Motor neuron (in vitro differentiated cells): ENCODE data around the gene POU2AF1. TPM values are rescaled to one million over a fixed set of nuclear protein-coding genes. Genes with fewer than 3 reads are reported as not detected.

ENCODE experiments used
- ATAC-seq, 8 experiments: fragments of 200-7000 bp; cut with Tn5 transposase; replicated peaks in 6 of 8; 2 replicates each; pipeline ENCODE4 v1.8.0; 2021; ENCODE audit warnings: mild to moderate bottlenecking in 8 of 8, moderate library complexity in 8 of 8
- H3K27ac ChIP-seq, 2 donors: fragments of 250-450 bp; sonication (Bioruptor Pico); 2 replicates each; pipeline ENCODE4 v1.9.0; 2021; ENCODE audit warnings: antibody characterized with exemption in 2 of 2, mild to moderate bottlenecking in 2 of 2, moderate library complexity in 1 of 2
- H3K4me1 ChIP-seq, 2 donors: fragments of 250-450 bp; sonication (Bioruptor Pico); replicated peaks in 1 of 2; 2 replicates each; pipeline ENCODE4 v1.6.1; 2021; ENCODE audit warnings: antibody characterized with exemption in 2 of 2, mild to moderate bottlenecking in 2 of 2, moderate library complexity in 1 of 2
- H3K4me3 ChIP-seq, 5 donors: fragments of 250-450 bp; sonication (Bioruptor Pico); 2 replicates each; pipeline ENCODE4 v1.9.0; 2021; ENCODE audit warnings: antibody characterized with exemption in 5 of 5, mild to moderate bottlenecking in 5 of 5, moderate library complexity in 4 of 5
- WGBS, 10 experiments: fragments of 450-650 bp; shearing (Covaris generic); methylation state at CpG; one replicate each; pipeline ENCODE4 v1.0.0; 2022; 5-methylcytosine and 5-hydroxymethylcytosine counted together
- in situ Hi-C, 9 experiments: fragments of 400-800 bp; cut with MboI; loops; one replicate each; pipeline ENCODE4 v1.15.0; 2021; ENCODE audit warnings: low sequenced_read_pairs in 9 of 9, low pct_unique_long_range_greater_than_20kb in 2 of 9; ENCODE audit not compliant: unreplicated experiment in 9 of 9
- total RNA-seq, 8 experiments: library from RNA; unstranded; fragments of 300-600 nt; gene quantifications; 2 replicates each; pipeline versions ENCODE4 v1.2.3 to v1.2.4, GENCODE V29; 2022

POU2AF1 gene
- total RNA-seq, 8 experiments from 2014 or later = 0.05 to 1.0 (median 0.35) TPM; not detected in 2

DNA sequence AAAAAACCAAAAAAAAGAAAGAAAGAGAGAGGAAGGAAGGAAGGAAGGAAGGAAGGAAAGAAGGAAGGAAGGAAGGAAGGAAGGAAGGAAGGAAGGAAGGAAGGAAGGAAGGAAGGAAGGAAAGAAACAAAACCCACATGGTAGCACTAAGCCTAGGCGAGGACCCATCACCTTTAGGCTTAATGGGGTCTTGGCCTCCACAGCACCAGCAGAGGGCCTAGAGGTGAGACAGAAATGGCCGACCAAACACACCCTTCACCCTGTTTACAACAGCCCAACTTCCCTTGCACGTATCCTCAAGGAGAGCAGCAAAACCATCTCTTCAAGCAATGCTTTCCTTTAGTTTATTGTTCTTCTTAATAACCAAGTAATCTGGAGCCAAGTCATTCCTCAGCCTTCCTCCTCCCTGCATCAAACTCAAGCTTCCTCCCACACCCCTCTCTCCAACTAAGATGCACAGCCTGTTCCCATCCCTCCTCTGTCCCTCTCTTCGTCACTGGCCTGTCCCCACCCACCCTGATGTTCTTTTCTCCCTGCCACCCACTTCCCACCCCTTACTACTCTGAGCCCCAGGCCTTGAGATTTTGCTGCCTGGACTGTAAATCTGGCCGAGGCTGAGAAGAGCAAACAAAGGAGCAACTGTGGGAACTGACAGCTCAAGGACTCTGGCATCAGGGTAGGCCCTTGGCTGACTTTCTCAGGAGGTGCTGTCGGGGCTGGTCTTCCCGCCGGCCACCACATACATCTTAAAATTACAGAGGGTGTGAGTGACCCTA is 26.0 kb downstream of the POU2AF1 start:
- no peak overlapping the region for H3K4me3 ChIP-seq
- ATAC-seq = peak in 2 of 8 experiments; percentile 23 to 52
- 0 to 93% (median 50%) methylated on average over 1 to 3 of the region's 8 CpGs; no CpG with 5 or more reads in 3 of the 10 experiments for WGBS, 10 experiments
- in situ Hi-C loops = no loop called here
- H3K27ac ChIP-seq = no peak overlapping the region
- no peaks in the 10 kb centered on the region for H3K4me1 ChIP-seq

DNA sequence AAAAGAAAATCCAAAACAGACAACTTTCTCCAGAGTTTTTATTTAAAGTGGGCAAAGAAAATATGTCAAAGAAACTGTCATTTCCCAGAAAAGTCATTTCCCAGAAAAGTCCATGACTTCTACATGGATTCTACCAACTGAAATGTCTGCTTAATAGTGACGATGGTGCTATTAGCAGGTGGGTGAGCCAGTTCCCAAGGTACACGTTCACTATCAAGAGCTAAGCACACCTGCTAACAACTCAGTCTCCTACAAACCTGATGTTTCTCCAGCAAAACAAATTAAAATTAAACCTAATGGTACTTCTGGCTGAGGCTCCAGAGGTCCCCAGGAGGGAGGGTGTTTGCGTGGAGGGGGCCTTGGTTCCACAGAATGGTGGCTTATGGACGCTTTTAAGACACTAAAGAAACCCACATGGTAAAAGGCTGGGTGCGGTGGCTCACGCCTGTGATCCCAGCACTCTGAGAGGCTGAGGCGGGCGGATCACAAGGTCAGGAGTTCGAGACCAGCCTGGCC is 26.8 kb downstream of the POU2AF1 start:
- 0 to 92% (median 83%) methylated on average over 1 to 7 of the region's 9 CpGs; no CpG with 5 or more reads in 3 of the 10 experiments for WGBS, 10 experiments
- ATAC-seq = no peak
- Histone ChIP-seq H3K4me3 (no peak overlapping the region), H3K27ac (no peak overlapping the region), H3K4me1 (no peaks in the 10 kb centered on the region)
- in situ Hi-C loops = no loop called here

DNA sequence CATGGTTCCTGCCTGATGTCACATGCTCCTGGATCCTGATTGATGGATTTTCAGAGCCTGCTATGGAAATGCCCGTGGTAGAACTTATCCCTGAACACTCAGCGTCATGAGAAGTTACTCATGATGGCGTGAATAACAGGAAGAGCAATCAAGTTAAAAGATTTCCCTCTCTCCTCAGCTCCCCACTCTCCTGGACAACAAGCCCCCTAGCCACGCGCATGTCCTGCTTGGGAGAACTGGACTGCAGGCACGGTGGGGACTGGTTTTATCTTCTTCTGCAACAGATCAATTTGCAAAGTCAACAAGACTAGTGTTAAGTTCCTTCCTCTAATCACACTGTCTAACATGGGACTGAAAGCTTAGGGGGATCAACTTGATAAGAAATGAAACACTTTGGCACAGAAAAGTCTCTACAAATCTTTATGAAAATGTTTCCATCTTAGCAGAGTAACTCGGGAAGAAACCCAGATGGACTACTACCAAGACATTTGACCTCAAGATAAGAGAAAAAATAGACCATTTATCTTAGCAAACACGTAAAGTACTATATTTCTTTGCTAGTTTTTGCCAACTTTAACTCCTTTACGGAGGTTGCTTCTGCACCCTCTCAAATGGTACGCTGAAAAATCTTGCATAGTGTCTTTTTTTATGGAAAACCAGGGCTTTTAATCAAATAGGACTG is 27.6 kb downstream of the POU2AF1 start:
- in situ Hi-C loops = no loop called here
- 60 to 88% (median 78%) methylated on average over 4 to 10 of the region's 10 CpGs; no CpG with 5 or more reads in 1 of the 10 experiments for WGBS, 10 experiments
- H3K27ac ChIP-seq = no peak overlapping the region
- no peaks in the 10 kb centered on the region for H3K4me1 ChIP-seq
- no peak overlapping the region for H3K4me3 ChIP-seq
- ATAC-seq = no peak

DNA sequence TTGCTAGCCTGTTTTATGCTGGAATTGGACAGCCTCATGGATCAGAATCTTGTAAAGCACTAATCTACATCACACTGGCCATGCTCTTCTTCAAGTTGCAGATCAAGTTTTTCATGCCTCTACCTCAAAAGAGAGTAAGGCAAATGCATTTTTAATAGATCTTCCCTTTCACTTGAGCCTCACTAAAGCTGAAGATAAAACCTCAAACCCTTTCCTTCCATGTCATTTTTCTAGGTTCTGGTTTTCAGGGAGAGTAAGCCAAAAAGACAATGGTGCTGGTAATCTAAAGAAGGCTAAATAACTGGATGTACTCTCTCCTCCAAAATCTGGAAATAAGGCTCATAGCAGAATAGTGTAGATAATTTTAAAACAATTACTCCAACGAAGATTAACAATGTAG is 28.3 kb downstream of the POU2AF1 start:
- 38 to 88% (median 50%) methylated on average over 1 of the region's 1 CpG; no CpG with 5 or more reads in 3 of the 10 experiments for WGBS, 10 experiments
- in situ Hi-C loops = no loop called here
- Histone ChIP-seq H3K4me1 (no peaks in the 10 kb centered on the region), H3K27ac (no peak overlapping the region), H3K4me3 (no peak overlapping the region)
- no peak for ATAC-seq

DNA sequence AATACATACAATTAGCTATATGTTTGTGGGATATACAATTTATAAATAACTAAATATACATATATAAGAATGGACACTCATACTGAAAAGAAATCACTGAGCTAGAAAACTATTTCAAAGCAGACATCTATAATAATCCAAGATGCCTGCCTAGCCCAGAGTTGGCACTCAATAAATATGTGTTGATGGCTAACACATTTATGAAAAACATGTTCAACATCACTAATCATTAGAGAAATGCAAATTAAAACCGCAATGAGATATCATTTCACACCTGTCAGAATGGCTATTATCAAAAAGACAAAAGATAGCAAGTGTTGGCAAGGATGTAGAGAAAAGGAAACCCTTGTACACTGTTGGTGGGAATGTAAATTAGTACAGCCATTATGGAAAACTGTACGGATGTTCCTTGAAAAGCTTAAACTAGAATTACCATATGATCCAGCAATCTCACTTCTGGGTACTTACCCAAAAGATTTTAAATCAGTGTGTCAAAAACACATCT is 29.8 kb downstream of the POU2AF1 start:
- no peaks in the 10 kb centered on the region for H3K4me1 ChIP-seq
- no peak overlapping the region for H3K27ac ChIP-seq
- no peak for ATAC-seq
- 10 to 93% (median 76%) methylated on average over 1 to 2 of the region's 2 CpGs; no CpG with 5 or more reads in 2 of the 10 experiments for WGBS, 10 experiments
- no peak overlapping the region for H3K4me3 ChIP-seq
- in situ Hi-C loops = no loop called here

DNA sequence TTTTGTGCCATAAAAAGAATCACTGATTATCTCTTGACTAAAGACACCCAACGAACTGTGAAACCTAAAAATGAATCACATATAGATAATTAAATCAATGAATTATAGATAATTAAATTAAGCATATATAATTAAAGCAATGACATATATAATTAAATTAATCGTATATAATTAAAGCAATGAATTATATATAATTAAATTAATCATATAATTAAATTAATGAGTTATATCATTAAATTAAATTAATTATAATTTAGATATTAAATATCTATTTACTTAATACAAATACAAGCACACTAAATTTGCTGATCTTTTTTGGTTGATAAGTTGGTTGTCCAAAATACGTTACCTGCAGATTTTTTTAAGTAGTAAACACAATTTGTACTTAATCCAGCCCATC is 30.9 kb downstream of the POU2AF1 start:
- in situ Hi-C loops = no loop called here
- Histone ChIP-seq H3K4me3 (no peak overlapping the region), H3K4me1 (no peaks in the 10 kb centered on the region), H3K27ac (no peak overlapping the region)
- 35 to 86% (median 69%) methylated on average over 2 to 3 of the region's 3 CpGs; no CpG with 5 or more reads in 1 of the 10 experiments for WGBS, 10 experiments
- no peak for ATAC-seq

DNA sequence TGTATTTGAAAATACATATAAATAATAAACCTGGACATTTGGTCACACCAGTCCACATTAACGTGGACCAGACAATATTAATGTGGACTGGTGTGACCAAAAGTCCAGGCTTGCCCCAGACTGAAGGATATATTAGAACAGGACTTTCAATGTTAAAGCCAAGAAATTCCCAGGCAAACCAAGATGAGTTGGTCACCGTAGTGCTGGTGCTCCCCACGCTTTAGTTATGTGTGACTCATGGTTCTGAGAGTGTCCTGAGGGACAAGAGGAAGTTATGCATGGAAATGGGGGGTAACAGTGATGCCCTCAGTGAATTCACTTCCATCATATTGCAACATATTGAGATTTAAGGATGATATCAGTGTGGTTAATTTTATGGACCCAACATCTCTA is 31.4 kb downstream of the POU2AF1 start:
- ATAC-seq = peak in 1 of 8 experiments; percentile 51
- H3K4me1 ChIP-seq = no peaks in the 10 kb centered on the region
- H3K4me3 ChIP-seq = no peak overlapping the region
- 0 to 100% (median 91%) methylated on average over 1 to 3 of the region's 3 CpGs; no CpG with 5 or more reads in 1 of the 10 experiments for WGBS, 10 experiments
- H3K27ac ChIP-seq = no peak overlapping the region
- in situ Hi-C loops = no loop called here

DNA sequence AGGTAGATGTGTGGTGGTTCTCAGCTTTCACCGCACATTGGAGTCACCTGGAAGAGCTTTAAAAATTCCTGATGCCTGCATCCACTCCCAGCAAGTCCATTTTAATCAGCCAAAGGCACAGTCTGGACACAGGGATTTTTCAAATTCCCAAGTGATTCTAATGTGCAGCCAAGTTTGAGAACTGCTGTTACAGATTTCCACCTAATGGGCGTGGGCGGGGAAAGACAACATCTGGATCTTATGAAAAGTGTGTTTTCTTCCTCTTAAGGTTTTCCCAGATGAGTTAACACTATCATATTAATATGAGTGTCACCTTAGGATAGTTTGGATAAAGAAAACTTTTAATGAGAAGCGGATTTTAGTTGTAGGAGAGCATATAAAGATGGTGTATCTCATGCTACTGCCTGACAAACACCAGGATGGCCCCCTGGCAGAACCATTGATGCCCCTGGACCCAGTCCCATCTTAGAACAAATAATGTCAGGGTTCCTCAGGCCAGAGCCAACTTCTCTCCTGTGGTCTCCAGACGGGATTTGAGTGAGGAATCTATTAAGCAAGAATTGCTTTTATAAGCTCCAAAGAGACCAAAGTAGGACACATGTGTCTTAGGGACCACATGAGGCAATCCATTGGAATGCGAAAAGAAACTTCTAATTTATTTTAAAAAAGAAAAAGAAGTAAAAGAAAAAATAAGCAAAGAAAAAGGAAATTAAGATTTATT is 31.9 kb downstream of the POU2AF1 start:
- peak in 1 of 8 experiments; percentile 20 for ATAC-seq

DNA sequence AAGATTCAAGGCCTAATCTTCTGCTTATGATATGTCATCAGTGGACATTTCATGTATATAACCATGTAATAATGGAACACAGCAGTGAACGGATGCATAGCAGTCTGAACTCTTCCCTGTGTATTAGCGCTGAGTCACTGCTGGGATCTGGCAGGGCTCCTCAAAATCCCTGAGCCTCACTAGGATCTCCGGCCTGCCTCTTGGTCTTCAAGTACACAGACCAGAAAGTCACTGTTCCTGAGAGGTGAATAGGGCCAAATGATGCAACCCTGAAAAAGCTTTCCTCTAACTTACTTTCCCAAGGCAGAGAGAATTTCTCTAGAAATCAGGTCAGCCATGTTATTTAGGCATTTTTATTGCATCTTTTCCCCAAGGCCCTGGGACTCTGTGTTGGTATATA is 35.0 kb downstream of the POU2AF1 start:
- in situ Hi-C loops = no loop called here
- no peak overlapping the region for H3K27ac ChIP-seq
- H3K4me3 ChIP-seq = no peak overlapping the region
- 17 to 92% (median 67%) methylated on average over 2 to 3 of the region's 3 CpGs; no CpG with 5 or more reads in 4 of the 10 experiments for WGBS, 10 experiments
- H3K4me1 ChIP-seq = no peaks in the 10 kb centered on the region
- peak in 3 of 8 experiments; percentile 26 to 54 (median 36) for ATAC-seq

More for the DNA sequence above, 31.9 kb downstream of the POU2AF1 start:
- WGBS, 10 experiments = 7 to 100% (median 81%) methylated on average over 1 to 6 of the region's 6 CpGs
- H3K27ac ChIP-seq = no peak overlapping the region
- in situ Hi-C loops = no loop called here
- H3K4me1 ChIP-seq = no peaks in the 10 kb centered on the region
- no peak overlapping the region for H3K4me3 ChIP-seq

DNA sequence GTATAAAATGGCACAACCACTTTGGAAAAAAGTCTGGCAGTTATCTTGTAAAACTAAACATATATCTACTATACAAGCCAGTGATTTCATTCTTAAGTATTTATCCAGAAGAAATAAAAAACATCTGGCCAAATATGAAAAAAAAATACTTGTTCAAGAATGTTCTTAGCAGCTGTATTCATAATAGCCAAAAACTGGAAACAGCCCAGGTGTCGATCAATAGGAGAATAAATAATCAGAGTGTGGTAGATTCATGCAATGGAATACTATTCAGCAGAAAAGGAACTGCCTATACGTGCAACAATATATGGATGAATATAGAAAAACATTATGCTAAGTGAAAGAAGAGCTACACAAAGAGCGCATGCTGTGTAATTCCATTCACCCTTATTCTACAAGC is 36.7 kb downstream of the POU2AF1 start:
- no peak for ATAC-seq
- 38 to 100% (median 73%) methylated on average over 1 to 3 of the region's 3 CpGs; no CpG with 5 or more reads in 1 of the 10 experiments for WGBS, 10 experiments
- Histone ChIP-seq H3K27ac (no peak overlapping the region), H3K4me3 (no peak overlapping the region), H3K4me1 (no peaks in the 10 kb centered on the region)
- in situ Hi-C loops = no loop called here

DNA sequence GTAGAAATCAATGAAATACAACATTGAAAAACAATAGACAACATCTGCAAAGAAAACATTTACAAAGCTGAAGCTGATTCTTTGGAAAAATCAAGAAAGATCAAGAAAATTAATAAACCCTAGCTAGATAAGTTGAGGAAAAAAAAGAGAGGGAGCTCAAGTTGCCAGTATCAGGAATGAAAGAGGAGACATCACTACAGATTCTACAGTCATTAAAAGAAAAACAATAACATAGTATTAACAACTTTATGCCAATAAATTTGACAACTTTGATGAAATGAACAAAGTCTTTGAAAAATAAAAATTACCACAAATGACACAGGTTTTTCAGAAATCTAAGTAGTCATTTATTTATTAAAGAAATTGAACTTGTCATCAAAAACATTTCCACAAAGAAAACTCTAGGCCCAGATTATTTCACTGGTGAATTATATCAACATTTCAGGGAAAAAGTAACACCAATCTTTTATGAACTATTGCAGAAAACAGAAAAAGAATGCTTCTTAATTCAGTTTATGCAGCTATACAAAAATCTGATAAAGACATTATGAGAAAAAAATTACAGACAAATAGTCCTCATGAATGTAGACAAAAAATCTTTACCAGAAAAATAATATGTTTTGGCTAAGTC is 39.2 kb downstream of the POU2AF1 start:
- no peak for ATAC-seq
- in situ Hi-C loops = no loop called here
- Histone ChIP-seq H3K27ac (no peak overlapping the region), H3K4me1 (no peaks in the 10 kb centered on the region), H3K4me3 (no peak overlapping the region)

DNA sequence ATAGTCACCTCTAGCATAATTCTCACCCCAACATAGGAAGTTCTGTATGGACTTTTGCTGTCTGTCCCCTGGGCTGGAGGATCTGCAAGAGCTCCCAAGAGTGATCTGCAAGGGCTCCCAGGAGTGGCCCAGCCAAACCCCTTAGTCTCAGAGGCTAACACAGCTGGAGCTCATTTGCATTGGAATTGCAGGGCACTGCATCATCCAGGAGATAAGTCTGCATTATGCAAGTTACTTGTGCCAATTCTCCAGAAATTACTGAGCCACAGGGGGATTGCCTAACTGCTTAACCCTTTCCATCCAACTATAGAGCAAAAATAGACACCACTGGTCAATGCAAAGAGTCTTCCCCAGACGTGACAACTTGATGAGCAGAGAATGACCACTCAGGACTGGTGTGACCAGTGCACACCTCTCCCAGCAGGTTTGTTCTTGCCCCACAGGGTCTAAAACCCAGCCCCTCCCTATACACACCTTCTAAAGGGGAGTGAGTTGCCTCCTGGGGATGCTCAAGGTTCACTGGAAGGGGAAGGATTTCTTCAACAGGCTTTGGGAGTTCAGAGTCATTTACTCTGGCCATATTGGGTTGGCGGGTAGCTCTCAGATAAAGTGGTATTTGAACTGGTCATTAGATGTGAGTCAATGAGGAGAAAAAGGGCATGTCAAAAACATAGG is 42.4 kb downstream of the POU2AF1 start:
- H3K27ac ChIP-seq = no peak overlapping the region
- ATAC-seq = peak in 6 of 8 experiments; percentile 32 to 99 (median 82)
- no peak overlapping the region for H3K4me3 ChIP-seq
- in situ Hi-C loops = no loop called here
- no peaks in the 10 kb centered on the region for H3K4me1 ChIP-seq
- WGBS, 10 experiments = 0 to 100% (median 71%) methylated on average over 1 to 2 of the region's 2 CpGs; no CpG with 5 or more reads in 5 of the 10 experiments
